Measurements from ENCODE around the gene UMODL1. TPM values are rescaled to one million over a fixed set of nuclear protein-coding genes. Genes with fewer than 3 reads are reported as not detected.

Gene UMODL1
- total RNA-seq, 2 donors from 2014 or later: 0.35 to 0.37 TPM

- Histone ChIP-seq H3K9me3 (no peaks in the 10 kb centered on the region), H3K4me3 (no peak overlapping the region), H3K4me1 (no peaks in the 10 kb centered on the region), H3K27ac (no peak overlapping the region), H3K27me3 (no peaks in the 10 kb centered on the region), H3K36me3 (no peaks in the 10 kb centered on the region), H3K9ac (ENCODE audit: low read depth in 2 of 2, low read length in 2 of 2) (no peak overlapping the region)
- no peak for DNase-seq
- TF ChIP-seq, protein P1, sequence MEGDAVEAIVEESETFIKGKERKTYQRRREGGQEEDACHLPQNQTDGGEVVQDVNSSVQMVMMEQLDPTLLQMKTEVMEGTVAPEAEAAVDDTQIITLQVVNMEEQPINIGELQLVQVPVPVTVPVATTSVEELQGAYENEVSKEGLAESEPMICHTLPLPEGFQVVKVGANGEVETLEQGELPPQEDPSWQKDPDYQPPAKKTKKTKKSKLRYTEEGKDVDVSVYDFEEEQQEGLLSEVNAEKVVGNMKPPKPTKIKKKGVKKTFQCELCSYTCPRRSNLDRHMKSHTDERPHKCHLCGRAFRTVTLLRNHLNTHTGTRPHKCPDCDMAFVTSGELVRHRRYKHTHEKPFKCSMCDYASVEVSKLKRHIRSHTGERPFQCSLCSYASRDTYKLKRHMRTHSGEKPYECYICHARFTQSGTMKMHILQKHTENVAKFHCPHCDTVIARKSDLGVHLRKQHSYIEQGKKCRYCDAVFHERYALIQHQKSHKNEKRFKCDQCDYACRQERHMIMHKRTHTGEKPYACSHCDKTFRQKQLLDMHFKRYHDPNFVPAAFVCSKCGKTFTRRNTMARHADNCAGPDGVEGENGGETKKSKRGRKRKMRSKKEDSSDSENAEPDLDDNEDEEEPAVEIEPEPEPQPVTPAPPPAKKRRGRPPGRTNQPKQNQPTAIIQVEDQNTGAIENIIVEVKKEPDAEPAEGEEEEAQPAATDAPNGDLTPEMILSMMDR (IDR thresholded peaks at IDR 0.05): no peak
- intact Hi-C loops (cut with DNase I): no loop called here
Measured at GRCh38 chr21:42122398-42122797, 51.3 kb downstream of the UMODL1 start.

- DNase-seq: no peak
- intact Hi-C loops (cut with DNase I): no loop called here
- H3K36me3 ChIP-seq: no peaks in the 10 kb centered on the region
- H3K27me3 ChIP-seq: no peaks in the 10 kb centered on the region
- TF ChIP-seq, protein P1 (IDR thresholded peaks at IDR 0.05): no peak
- no peak overlapping the region for H3K9ac ChIP-seq (ENCODE audit: low read depth in 2 of 2, low read length in 2 of 2)
- H3K27ac ChIP-seq: no peak overlapping the region
- no peaks in the 10 kb centered on the region for H3K9me3 ChIP-seq
- no peak overlapping the region for H3K4me3 ChIP-seq
- H3K4me1 ChIP-seq: no peaks in the 10 kb centered on the region
Measured at GRCh38 chr21:42122808-42123207, 51.7 kb downstream of the UMODL1 start.

DNA sequence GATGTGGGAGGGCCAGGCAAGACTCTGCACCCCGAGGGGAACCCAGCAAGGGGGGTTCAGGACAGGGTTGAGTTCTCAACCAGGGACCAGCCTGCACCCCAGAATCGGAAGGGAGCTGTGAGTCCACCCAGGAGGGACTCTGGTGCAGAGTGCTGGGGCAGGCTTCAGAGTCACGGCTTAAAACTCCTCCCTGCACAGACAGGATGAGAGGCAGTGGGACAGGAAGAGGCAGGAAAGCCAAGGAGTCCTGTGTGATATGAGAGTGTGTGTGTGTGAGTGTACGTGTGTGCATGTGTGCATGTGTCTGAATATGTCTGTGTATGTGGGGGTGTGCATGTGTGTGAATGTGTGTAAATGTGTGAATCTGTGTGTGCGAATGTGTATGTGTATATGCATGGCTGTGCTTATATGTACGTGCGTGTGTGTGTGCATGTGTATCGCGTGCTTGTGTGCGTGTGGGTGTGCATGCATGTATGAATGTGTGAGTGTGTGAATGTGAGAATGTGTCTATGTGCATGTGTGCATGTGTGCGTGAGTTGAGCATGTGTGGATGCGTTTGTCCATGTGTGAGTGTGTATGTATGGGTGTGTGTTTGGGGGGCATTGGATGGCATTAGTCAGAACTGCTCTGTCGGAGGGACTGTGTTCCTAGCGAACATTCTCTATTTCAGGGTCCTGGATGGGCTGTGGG is 52.2 kb downstream of the UMODL1 start:
- H3K9me3 ChIP-seq: no peaks in the 10 kb centered on the region
- no peaks in the 10 kb centered on the region for H3K27me3 ChIP-seq
- no peak overlapping the region for H3K4me3 ChIP-seq
- DNase-seq: no peak
- H3K36me3 ChIP-seq: no peaks in the 10 kb centered on the region
- no peak overlapping the region for H3K9ac ChIP-seq (ENCODE audit: low read depth in 2 of 2, low read length in 2 of 2)
- no peaks in the 10 kb centered on the region for H3K4me1 ChIP-seq
- TF ChIP-seq, protein P1 (IDR thresholded peaks at IDR 0.05): no peak
- intact Hi-C loops (cut with DNase I): no loop called here
- no peak overlapping the region for H3K27ac ChIP-seq

DNA sequence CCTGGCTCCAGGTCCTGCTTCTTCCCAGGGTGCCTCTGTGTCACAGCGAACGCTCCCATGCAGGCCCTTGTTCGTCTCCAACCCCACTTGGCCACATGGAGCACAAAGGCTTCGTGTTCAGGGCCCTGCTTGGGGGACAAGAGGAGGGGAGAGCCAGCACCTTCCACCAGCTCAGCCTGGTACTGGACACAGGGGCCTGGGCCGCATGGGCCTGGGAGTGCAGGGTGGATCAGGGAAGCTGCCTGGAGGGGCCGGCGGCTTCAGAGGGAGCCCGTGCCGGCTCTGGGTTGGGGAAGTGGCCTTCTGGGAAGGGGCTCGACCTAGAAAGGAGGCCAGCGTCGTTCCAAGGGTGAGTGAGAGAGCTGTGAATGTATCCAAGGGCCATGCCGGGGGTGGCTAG is 53.0 kb downstream of the UMODL1 start:
- Histone ChIP-seq H3K4me1 (no peaks in the 10 kb centered on the region), H3K9me3 (no peaks in the 10 kb centered on the region), H3K4me3 (no peak overlapping the region), H3K9ac (ENCODE audit: low read depth in 2 of 2, low read length in 2 of 2) (no peak overlapping the region), H3K27ac (no peak overlapping the region), H3K27me3 (no peaks in the 10 kb centered on the region), H3K36me3 (no peaks in the 10 kb centered on the region)
- intact Hi-C loops (cut with DNase I): no loop called here
- TF ChIP-seq, protein P1 (IDR thresholded peaks at IDR 0.05): no peak
- no peak for DNase-seq

- Histone ChIP-seq H3K9me3 (no peaks in the 10 kb centered on the region), H3K36me3 (no peaks in the 10 kb centered on the region), H3K27me3 (no peaks in the 10 kb centered on the region), H3K4me3 (no peak overlapping the region), H3K9ac (ENCODE audit: low read depth in 2 of 2, low read length in 2 of 2) (no peak overlapping the region), H3K4me1 (no peaks in the 10 kb centered on the region), H3K27ac (no peak overlapping the region)
- TF ChIP-seq, protein P1 (IDR thresholded peaks at IDR 0.05): no peak
- intact Hi-C loops (cut with DNase I): no loop called here
- DNase-seq: no peak
Measured at GRCh38 chr21:42124826-42125570, 53.9 kb downstream of the UMODL1 start.

Data from colonic mucosa (tissue), 4 donors.